ENCODE measurements around the gene TMEM235. TPM values are rescaled to one million over a fixed set of nuclear protein-coding genes. Genes with fewer than 3 reads are reported as not detected.

Gene TMEM235
- total RNA-seq, 1 donor, result not detected

- no peak overlapping the region for H2AFZ ChIP-seq (ENCODE audit: low read length)
- DNase-seq (ENCODE audit: insufficient read length, low spot score, missing footprints), result peak; percentile 84
- TF ChIP-seq, protein P1, sequence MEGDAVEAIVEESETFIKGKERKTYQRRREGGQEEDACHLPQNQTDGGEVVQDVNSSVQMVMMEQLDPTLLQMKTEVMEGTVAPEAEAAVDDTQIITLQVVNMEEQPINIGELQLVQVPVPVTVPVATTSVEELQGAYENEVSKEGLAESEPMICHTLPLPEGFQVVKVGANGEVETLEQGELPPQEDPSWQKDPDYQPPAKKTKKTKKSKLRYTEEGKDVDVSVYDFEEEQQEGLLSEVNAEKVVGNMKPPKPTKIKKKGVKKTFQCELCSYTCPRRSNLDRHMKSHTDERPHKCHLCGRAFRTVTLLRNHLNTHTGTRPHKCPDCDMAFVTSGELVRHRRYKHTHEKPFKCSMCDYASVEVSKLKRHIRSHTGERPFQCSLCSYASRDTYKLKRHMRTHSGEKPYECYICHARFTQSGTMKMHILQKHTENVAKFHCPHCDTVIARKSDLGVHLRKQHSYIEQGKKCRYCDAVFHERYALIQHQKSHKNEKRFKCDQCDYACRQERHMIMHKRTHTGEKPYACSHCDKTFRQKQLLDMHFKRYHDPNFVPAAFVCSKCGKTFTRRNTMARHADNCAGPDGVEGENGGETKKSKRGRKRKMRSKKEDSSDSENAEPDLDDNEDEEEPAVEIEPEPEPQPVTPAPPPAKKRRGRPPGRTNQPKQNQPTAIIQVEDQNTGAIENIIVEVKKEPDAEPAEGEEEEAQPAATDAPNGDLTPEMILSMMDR (IDR thresholded peaks at IDR 0.05; ENCODE audit: extremely low read depth, low read depth, low read length), result no peak
Measured at GRCh38 chr17:78237401-78238012, 6.1 kb downstream of the TMEM235 start.

DNA sequence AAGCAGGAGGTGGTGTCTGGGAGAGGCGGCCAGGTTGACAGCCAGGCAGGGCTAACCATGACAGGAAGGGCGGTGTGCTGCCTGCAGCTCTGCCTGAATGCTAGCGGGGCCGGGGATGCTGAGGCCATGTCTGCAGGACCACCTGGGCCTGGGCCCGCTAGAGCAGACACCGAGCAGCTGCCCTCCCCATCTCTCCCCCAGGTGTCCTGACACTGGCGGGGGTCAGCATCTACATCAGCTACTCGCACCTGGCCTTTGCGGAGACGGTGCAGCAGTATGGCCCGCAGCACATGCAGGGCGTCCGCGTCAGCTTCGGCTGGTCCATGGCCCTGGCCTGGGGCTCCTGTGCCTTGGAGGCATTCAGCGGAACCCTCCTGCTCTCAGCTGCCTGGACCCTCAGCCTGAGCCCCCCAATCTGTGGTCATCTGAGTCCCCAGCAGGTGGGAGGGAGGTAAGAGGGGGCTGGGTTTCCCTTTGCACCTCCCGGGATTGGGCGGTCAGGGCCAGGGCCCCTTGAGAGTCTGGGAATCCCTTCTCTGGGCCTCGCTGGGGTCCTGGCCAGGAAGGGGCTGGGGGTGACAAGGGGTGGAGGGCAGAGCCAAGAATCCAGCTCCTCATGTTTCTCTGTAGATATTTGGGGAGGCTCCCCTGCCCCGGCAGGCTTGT is 7.5 kb downstream of the TMEM235 start:
- TF ChIP-seq, protein P1 (IDR thresholded peaks at IDR 0.05; ENCODE audit: extremely low read depth, low read depth, low read length), result no peak
- H3K9me3 ChIP-seq (ENCODE audit: low read depth, low read length), result no peaks in the 10 kb centered on the region
- H3K27ac ChIP-seq (ENCODE audit: low read depth, low read length), result no peak overlapping the region
- no peak overlapping the region for H3K4me3 ChIP-seq (ENCODE audit: insufficient read depth, low read length)
- no peaks in the 10 kb centered on the region for H3K4me1 ChIP-seq (ENCODE audit: insufficient read depth, low read length)
- DNase-seq (ENCODE audit: insufficient read length, low spot score, missing footprints), result peak; percentile 58
- H3K4me2 ChIP-seq (ENCODE audit: insufficient read depth, low read length), result no peak overlapping the region
- H3K27me3 ChIP-seq (ENCODE audit: insufficient read depth, low read length), result no peaks in the 10 kb centered on the region
- H4K20me1 ChIP-seq (ENCODE audit: insufficient read depth, low read length), result no peaks in the 10 kb centered on the region
- no peaks in the 10 kb centered on the region for H3K79me2 ChIP-seq (ENCODE audit: insufficient read depth, low read length)
- H3K36me3 ChIP-seq (ENCODE audit: insufficient read depth, low read length), result no peaks in the 10 kb centered on the region
- H2AFZ ChIP-seq (ENCODE audit: low read length), result no peak overlapping the region

More at GRCh38 chr17:78237401-78238012, 6.1 kb downstream of the TMEM235 start:
- no peaks in the 10 kb centered on the region for H4K20me1 ChIP-seq (ENCODE audit: insufficient read depth, low read length)
- no peak overlapping the region for H3K4me2 ChIP-seq (ENCODE audit: insufficient read depth, low read length)
- H3K9me3 ChIP-seq (ENCODE audit: low read depth, low read length), result no peaks in the 10 kb centered on the region
- H3K36me3 ChIP-seq (ENCODE audit: insufficient read depth, low read length), result no peaks in the 10 kb centered on the region
- H3K27ac ChIP-seq (ENCODE audit: low read depth, low read length), result no peak overlapping the region
- H3K4me1 ChIP-seq (ENCODE audit: insufficient read depth, low read length), result no peaks in the 10 kb centered on the region
- peaks cover 7% of the 10 kb centered on the region for H3K27me3 ChIP-seq (ENCODE audit: insufficient read depth, low read length)
- no peak overlapping the region for H3K4me3 ChIP-seq (ENCODE audit: insufficient read depth, low read length)
- H3K79me2 ChIP-seq (ENCODE audit: insufficient read depth, low read length), result no peaks in the 10 kb centered on the region

DNA sequence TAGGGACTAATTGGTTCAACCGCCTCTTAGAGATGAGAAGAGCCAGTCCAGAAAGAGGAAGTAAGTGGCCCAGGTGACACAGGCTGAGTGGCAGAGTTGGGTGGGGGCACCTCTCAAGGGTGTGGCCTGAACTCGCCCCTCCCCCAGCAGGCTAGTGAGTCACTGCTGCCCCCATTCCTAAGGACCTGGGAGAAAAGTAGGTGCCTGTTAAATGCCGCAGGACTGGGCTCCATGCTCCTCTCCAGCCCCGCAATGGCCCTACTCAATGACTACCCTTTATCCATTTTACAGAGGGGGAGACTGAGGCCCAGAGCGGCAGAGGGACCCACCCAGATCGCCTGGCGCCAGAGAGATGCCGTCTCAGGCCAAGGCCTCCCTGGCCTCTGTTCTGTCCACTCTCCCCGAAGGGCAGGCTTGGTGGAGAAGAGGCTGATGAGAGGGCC is 8.1 kb downstream of the TMEM235 start:
- H3K4me2 ChIP-seq (ENCODE audit: insufficient read depth, low read length), result no peak overlapping the region
- no peaks in the 10 kb centered on the region for H4K20me1 ChIP-seq (ENCODE audit: insufficient read depth, low read length)
- H3K9me3 ChIP-seq (ENCODE audit: low read depth, low read length), result no peaks in the 10 kb centered on the region
- no peak overlapping the region for H2AFZ ChIP-seq (ENCODE audit: low read length)
- no peaks in the 10 kb centered on the region for H3K4me1 ChIP-seq (ENCODE audit: insufficient read depth, low read length)
- DNase-seq (ENCODE audit: insufficient read length, low spot score, missing footprints), result peak; percentile 64
- no peaks in the 10 kb centered on the region for H3K27me3 ChIP-seq (ENCODE audit: insufficient read depth, low read length)
- H3K36me3 ChIP-seq (ENCODE audit: insufficient read depth, low read length), result no peaks in the 10 kb centered on the region
- H3K79me2 ChIP-seq (ENCODE audit: insufficient read depth, low read length), result no peaks in the 10 kb centered on the region
- TF ChIP-seq, protein P1 (IDR thresholded peaks at IDR 0.05; ENCODE audit: extremely low read depth, low read depth, low read length), result no peak
- H3K4me3 ChIP-seq (ENCODE audit: insufficient read depth, low read length), result no peak overlapping the region
- no peak overlapping the region for H3K27ac ChIP-seq (ENCODE audit: low read depth, low read length)

DNA sequence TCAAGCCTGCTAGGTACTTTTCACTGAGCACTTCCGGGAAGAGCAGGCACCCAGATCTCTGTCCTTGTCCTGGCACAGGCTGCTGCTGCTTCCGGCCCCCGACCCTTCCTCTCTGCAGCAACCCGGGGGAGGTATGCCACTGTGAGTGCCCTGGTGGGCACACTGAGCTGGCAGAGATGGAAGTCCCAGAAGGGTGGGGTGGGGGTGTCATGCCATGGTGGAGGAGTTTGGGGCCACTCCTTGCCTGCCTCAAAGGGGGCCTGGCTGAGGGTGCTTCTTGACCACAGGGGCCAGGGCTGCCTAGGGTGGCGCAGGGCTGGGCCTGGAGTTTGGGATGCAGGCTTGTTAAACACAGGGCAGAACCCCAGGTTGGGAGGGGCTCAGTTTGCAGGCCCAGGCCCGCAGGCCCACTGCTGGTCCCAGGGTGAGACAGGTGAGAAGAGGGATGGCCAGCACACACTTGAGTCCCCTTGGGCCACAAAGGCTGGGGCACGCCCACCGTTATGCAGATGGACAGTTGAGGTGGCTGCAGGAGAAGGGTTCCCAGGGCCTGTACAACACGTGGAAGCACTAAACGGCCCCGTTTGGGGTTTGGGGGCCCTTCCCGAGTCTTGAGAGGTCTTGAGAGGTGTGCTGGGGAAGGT is 8.7 kb downstream of the TMEM235 start:
- no peaks in the 10 kb centered on the region for H3K9me3 ChIP-seq (ENCODE audit: low read depth, low read length)
- H4K20me1 ChIP-seq (ENCODE audit: insufficient read depth, low read length), result no peaks in the 10 kb centered on the region
- DNase-seq (ENCODE audit: insufficient read length, low spot score, missing footprints), result peak; percentile 77
- H3K4me2 ChIP-seq (ENCODE audit: insufficient read depth, low read length), result no peak overlapping the region
- H3K4me1 ChIP-seq (ENCODE audit: insufficient read depth, low read length), result no peaks in the 10 kb centered on the region
- no peaks in the 10 kb centered on the region for H3K27me3 ChIP-seq (ENCODE audit: insufficient read depth, low read length)
- H3K79me2 ChIP-seq (ENCODE audit: insufficient read depth, low read length), result no peaks in the 10 kb centered on the region
- no peak overlapping the region for H3K27ac ChIP-seq (ENCODE audit: low read depth, low read length)
- no peak overlapping the region for H2AFZ ChIP-seq (ENCODE audit: low read length)
- H3K4me3 ChIP-seq (ENCODE audit: insufficient read depth, low read length), result no peak overlapping the region
- no peaks in the 10 kb centered on the region for H3K36me3 ChIP-seq (ENCODE audit: insufficient read depth, low read length)
- TF ChIP-seq, protein P1 (IDR thresholded peaks at IDR 0.05; ENCODE audit: extremely low read depth, low read depth, low read length), result no peak
